Measurements from ENCODE around the gene SF3B4. TPM values are rescaled to one million over a fixed set of nuclear protein-coding genes. Genes with fewer than 3 reads are reported as not detected.

SF3B4 gene
- total and polyA plus RNA-seq, 2 of the 8 experiments (the other 6 are each of a cell fraction or from before 2014, with no cell fraction given), result 81.1 to 122 TPM

Other genes with a start within 250 kb of the SF3B4 start
- not detected in 2 replicates for gene FCGR1A, start 145.1 kb downstream of the SF3B4 start, total RNA-seq (2021; fragmentation: NEBNext Ultra II Directional; extraction: Animal tissue kit (Norgen Biotek cat#: 25700))
- gene FCGR1A, start 145.1 kb downstream of the SF3B4 start, polyA plus RNA-seq (2011; rRNA removed), result not detected in 2 replicates
- gene BOLA1, start 28.2 kb downstream of the SF3B4 start, total RNA-seq (2021; fragmentation: NEBNext Ultra II Directional; extraction: Animal tissue kit (Norgen Biotek cat#: 25700)), result 8.1 and 13.1 TPM in 2 replicates
- gene BOLA1, start 28.2 kb downstream of the SF3B4 start, polyA plus RNA-seq (2011; rRNA removed), result 15.4 and 24.6 TPM in 2 replicates
- 51.8 and 52.9 TPM in 2 replicates for gene SV2A, start 10.0 kb downstream of the SF3B4 start, total RNA-seq (2021; fragmentation: NEBNext Ultra II Directional; extraction: Animal tissue kit (Norgen Biotek cat#: 25700))
- 41.8 and 49.0 TPM in 2 replicates for gene SV2A, start 10.0 kb downstream of the SF3B4 start, polyA plus RNA-seq (2011; rRNA removed)
- 3.5 and 4.8 TPM in 2 replicates for gene MTMR11, start 9.1 kb upstream of the SF3B4 start, total RNA-seq (2021; fragmentation: NEBNext Ultra II Directional; extraction: Animal tissue kit (Norgen Biotek cat#: 25700))
- gene MTMR11, start 9.1 kb upstream of the SF3B4 start, polyA plus RNA-seq (2011; rRNA removed), result 3.3 and 3.7 TPM in 2 replicates
- 21.5 and 22.0 TPM in 2 replicates for gene OTUD7B, start 82.9 kb upstream of the SF3B4 start, total RNA-seq (2021; fragmentation: NEBNext Ultra II Directional; extraction: Animal tissue kit (Norgen Biotek cat#: 25700))
- gene OTUD7B, start 82.9 kb upstream of the SF3B4 start, polyA plus RNA-seq (2011; rRNA removed), result 4.2 and 4.4 TPM in 2 replicates
- gene VPS45, start 140.0 kb upstream of the SF3B4 start, total RNA-seq (2021; fragmentation: NEBNext Ultra II Directional; extraction: Animal tissue kit (Norgen Biotek cat#: 25700)), result 27.6 and 29.9 TPM in 2 replicates
- 12.7 and 19.1 TPM in 2 replicates for gene VPS45, start 140.0 kb upstream of the SF3B4 start, polyA plus RNA-seq (2011; rRNA removed)
- 35.0 and 37.0 TPM in 2 replicates for gene PLEKHO1, start 222.1 kb upstream of the SF3B4 start, total RNA-seq (2021; fragmentation: NEBNext Ultra II Directional; extraction: Animal tissue kit (Norgen Biotek cat#: 25700))
- 23.2 and 26.0 TPM in 2 replicates for gene PLEKHO1, start 222.1 kb upstream of the SF3B4 start, polyA plus RNA-seq (2011; rRNA removed)

All from H1 (cell line).